ENCODE data around the gene KPNA2. TPM values are rescaled to one million over a fixed set of nuclear protein-coding genes. Genes with fewer than 3 reads are reported as not detected.
"Not testable (repeated sequence)": the region's sequence is repeated elsewhere in the genome, so short reads cannot be mapped to it uniquely, and the experiment has no call there.

KPNA2 gene
- total and polyA plus RNA-seq, 10 of the 15 experiments (the other 5 are each of a cell fraction or from before 2014, with no cell fraction given), result 202 to 731 (median 283) TPM

- TF ChIP-seq EED (IDR thresholded peaks at IDR 0.05; ENCODE audit: low read depth) (peak; percentile 60), RUNX3 (IDR thresholded peaks at IDR 0.05; ENCODE audit: low read length) (peak; percentile 57), TCF7 (IDR thresholded peaks at IDR 0.05; ENCODE audit: borderline replicate concordance) (peak; percentile 84)
- RAD21 ChIA-PET (ENCODE audit: unreplicated experiment); H3K36me3 ChIP-seq (ENCODE audit: control insufficient read depth in 2 of 2, insufficient read depth in 2 of 2, low read length in 1 of 2); H3K4me3 ChIP-seq; in situ Hi-C loops (cut with MboI); H3K27ac ChIP-seq (ENCODE audit: control insufficient read depth, insufficient read depth); H3K9me3 ChIP-seq (replicated peaks; ENCODE audit: control insufficient read depth, insufficient read depth, low read length); intact Hi-C loops (cut with micrococcal nuclease; ENCODE audit: unreplicated experiment); H4K20me1 ChIP-seq (ENCODE audit: control insufficient read depth, insufficient read depth); H3K79me2 ChIP-seq (ENCODE audit: control insufficient read depth, insufficient read depth, low read length); H3K9ac ChIP-seq (ENCODE audit: control insufficient read depth, insufficient read depth, low read length); DNase-seq (ENCODE audit: low read depth, low spot score); H3K27me3 ChIP-seq (replicated peaks in 1 of 2; ENCODE audit: control insufficient read depth in 2 of 2, insufficient read depth in 2 of 2, low read length in 1 of 2); BruUV-seq (replicated peaks): not testable (repeated sequence)
- peaks cover 29% of the 10 kb centered on the region for H3K4me1 ChIP-seq (ENCODE audit: control insufficient read depth, insufficient read depth, low read length)
- FAIRE-seq (peak; percentile 18), ATAC-seq (peak; percentile 24)
- SMC1A ChIA-PET (ENCODE audit: uncharacterized antibody, unreplicated experiment), result interaction anchor here (0.8 kb wide), 1 partner anchor 11 kb away, joined by 3 read pairs; no protein-coding TSS in a partner anchor
- H3K4me2 ChIP-seq (ENCODE audit: control insufficient read depth, insufficient read depth), result peak overlapping the region; percentile 21; the same call in 1 of the 2 replicates
- 66% methylated on average over 4 of the region's 4 CpGs for WGBS (ENCODE audit: insufficient coverage, insufficient replicate concordance, low lambda C conversion rate, missing lambda C conversion rate)
- CTCF ChIA-PET, result interaction anchor here (0.6 to 0.8 kb wide), 2 partner anchors 13 to 86 kb away, joined by 3 read pairs; no protein-coding TSS in a partner anchor
- POLR2A ChIA-PET, result interaction anchor here (0.5 to 1.0 kb wide), 3 partner anchors 51 to 382 kb away, joined by 3 to 4 read pairs (median 4); no protein-coding TSS in a partner anchor
- H2AFZ ChIP-seq (ENCODE audit: control insufficient read depth, low read depth, low read length), result peak overlapping the region; percentile 48
These were observed 51.1 kb downstream of the KPNA2 start for GRCh38 chr17:68086666-68087065.

GRCh38 chr17:68087131-68087623, 51.6 kb downstream of the KPNA2 start:
- H3K9me3 ChIP-seq (replicated peaks; ENCODE audit: control insufficient read depth, insufficient read depth, low read length); BruUV-seq (replicated peaks); CTCF ChIA-PET; H3K9ac ChIP-seq (ENCODE audit: control insufficient read depth, insufficient read depth, low read length); RAD21 ChIA-PET (ENCODE audit: unreplicated experiment); in situ Hi-C loops (cut with MboI); H3K79me2 ChIP-seq (ENCODE audit: control insufficient read depth, insufficient read depth, low read length); H3K4me3 ChIP-seq; DNase-seq (ENCODE audit: low read depth, low spot score); H4K20me1 ChIP-seq (ENCODE audit: control insufficient read depth, insufficient read depth); intact Hi-C loops (cut with micrococcal nuclease; ENCODE audit: unreplicated experiment); H3K36me3 ChIP-seq (ENCODE audit: control insufficient read depth in 2 of 2, insufficient read depth in 2 of 2, low read length in 1 of 2); H3K27me3 ChIP-seq (replicated peaks in 1 of 2; ENCODE audit: control insufficient read depth in 2 of 2, insufficient read depth in 2 of 2, low read length in 1 of 2); H3K27ac ChIP-seq (ENCODE audit: control insufficient read depth, insufficient read depth): not testable (repeated sequence)
- WGBS (ENCODE audit: insufficient coverage, insufficient replicate concordance, low lambda C conversion rate, missing lambda C conversion rate), result 0% methylated on average over 9 of the region's 11 CpGs
- ATAC-seq (peak; percentile 55), FAIRE-seq (peak; percentile 85)
- Histone ChIP-seq H3K4me1 (ENCODE audit: control insufficient read depth, insufficient read depth, low read length) (peaks cover 29% of the 10 kb centered on the region), H2AFZ (ENCODE audit: control insufficient read depth, low read depth, low read length) (peak overlapping the region; percentile 48; the same call in 1 of the 2 replicates), H3K4me2 (ENCODE audit: control insufficient read depth, insufficient read depth) (0 out of 2 replicates have a peak overlapping the region, but pooled peaks have one; percentile 21)
- TF ChIP-seq RUNX3 (IDR thresholded peaks at IDR 0.05; ENCODE audit: low read length) (peak; percentile 23; the same call in 1 of the 2 replicates), ZNF687 (IDR thresholded peaks at IDR 0.05) (peak; percentile 19; the same call in 1 of the 2 replicates)
- ChIA-PET SMC1A (ENCODE audit: uncharacterized antibody, unreplicated experiment) (interaction anchor here (0.6 to 1.7 kb wide), 2 partner anchors 13 to 102 kb away, joined by 3 read pairs; no protein-coding TSS in a partner anchor), POLR2A (interaction anchor here (0.5 to 1.0 kb wide), 3 partner anchors 50 to 382 kb away, joined by 3 to 4 read pairs (median 4); no protein-coding TSS in a partner anchor)

Measured in GM12878 (cell line).